H9 (cell line): ENCODE data around the gene STK24. TPM values are rescaled to one million over a fixed set of nuclear protein-coding genes. Genes with fewer than 3 reads are reported as not detected.

Source experiments
- DNase-seq: peaks from one replicate; pipeline ENCODE4 v3.0.0-alpha.2; 2017
- H2AFZ ChIP-seq: one replicate; pipeline ENCODE4 v1.6.1; 2013; ENCODE audit warnings: mild to moderate bottlenecking, low read length, control low read depth, moderate library complexity
- H2AK5ac ChIP-seq: 2 replicates; pipeline ENCODE4 v1.6.1; 2013; ENCODE audit warnings: low read length, control low read depth, mixed read lengths; ENCODE audit not compliant: insufficient read length
- H2BK120ac ChIP-seq: one replicate; pipeline ENCODE4 v1.6.1; 2013; ENCODE audit warnings: low read depth, mild to moderate bottlenecking, low read length, control low read depth, inconsistent platforms; ENCODE audit not compliant: poor library complexity, severe bottlenecking
- H2BK12ac ChIP-seq: 2 replicates; pipeline ENCODE4 v1.6.1; 2013; ENCODE audit warnings: low read length, control low read depth, mixed read lengths, low read depth; ENCODE audit not compliant: insufficient read length
- H2BK15ac ChIP-seq: 2 replicates; pipeline ENCODE4 v1.6.1; 2013; ENCODE audit warnings: low read depth, low read length, control low read depth
- H2BK20ac ChIP-seq: one replicate; pipeline ENCODE4 v1.6.1; 2013; ENCODE audit warnings: low read depth, mild to moderate bottlenecking, low read length, control low read depth, inconsistent platforms; ENCODE audit not compliant: poor library complexity, severe bottlenecking
- H2BK5ac ChIP-seq: 2 replicates; pipeline ENCODE4 v1.6.1; 2013; ENCODE audit warnings: low read length, control low read depth, mixed read lengths; ENCODE audit not compliant: insufficient read length
- H3K14ac ChIP-seq: 2 replicates; pipeline ENCODE4 v1.6.1; 2013; ENCODE audit warnings: low read length, control low read depth; ENCODE audit not compliant: insufficient read depth
- H3K18ac ChIP-seq: 2 replicates; pipeline ENCODE4 v1.6.1; 2013; ENCODE audit warnings: low read depth, mild to moderate bottlenecking, mixed read lengths, low read length, control low read depth; ENCODE audit not compliant: insufficient read length
- H3K23ac ChIP-seq: 2 replicates; pipeline ENCODE4 v1.6.1; 2013; ENCODE audit warnings: low read length, control low read depth, mixed read lengths, low read depth; ENCODE audit not compliant: insufficient read length
- H3K23me2 ChIP-seq: 2 replicates; pipeline ENCODE4 v1.6.1; 2013; ENCODE audit warnings: low read depth, mild to moderate bottlenecking, mixed read lengths, low read length, control low read depth; ENCODE audit not compliant: insufficient read length, poor library complexity, severe bottlenecking
- H3K27ac ChIP-seq: 2 replicates; pipeline ENCODE4 v1.5.1; 2013; ENCODE audit warnings: low read length, control low read depth, mixed read lengths, low read depth; ENCODE audit not compliant: insufficient read length
- H3K27me3 ChIP-seq: 2 replicates; pipeline ENCODE4 v1.6.1; 2013; ENCODE audit warnings: low read length, control low read depth, inconsistent platforms; ENCODE audit not compliant: insufficient read depth
- H3K4ac ChIP-seq: 2 replicates; pipeline ENCODE4 v1.6.1; 2013; ENCODE audit warnings: low read depth, mild to moderate bottlenecking, control low read depth, inconsistent platforms, low read length, moderate library complexity
- H3K4me1 ChIP-seq: 2 replicates; pipeline ENCODE4 v1.6.1; 2013; ENCODE audit warnings: low read length, control low read depth, inconsistent platforms; ENCODE audit not compliant: insufficient read depth
- H3K4me2 ChIP-seq: 2 replicates; pipeline ENCODE4 v1.6.1; 2013; ENCODE audit warnings: low read length, control low read depth, mixed read lengths; ENCODE audit not compliant: insufficient read length, insufficient read depth
- H3K56ac ChIP-seq: 2 replicates; pipeline ENCODE4 v1.6.1; 2013; ENCODE audit warnings: low read depth, mild to moderate bottlenecking, mixed read lengths, low read length, control low read depth; ENCODE audit not compliant: insufficient read length
- H3K79me1 ChIP-seq: 2 replicates; pipeline ENCODE4 v1.6.1; 2013; ENCODE audit warnings: low read depth, mild to moderate bottlenecking, moderate library complexity, low read length, control low read depth, inconsistent platforms; ENCODE audit not compliant: insufficient read depth, poor library complexity, severe bottlenecking
- H3K79me2 ChIP-seq: 2 replicates; pipeline ENCODE4 v1.6.1; 2013; ENCODE audit warnings: low read length, control low read depth, inconsistent platforms; ENCODE audit not compliant: insufficient read depth
- H3K9ac ChIP-seq: 2 replicates; pipeline ENCODE4 v1.6.1; 2013; ENCODE audit warnings: low read length, control low read depth, mixed read lengths; ENCODE audit not compliant: insufficient read length; ENCODE audit errors: extremely low read depth
- H3K9me3 ChIP-seq: one replicate; pipeline ENCODE4 v1.6.1; 2013; ENCODE audit warnings: low read depth, low read length, inconsistent platforms; ENCODE audit not compliant: control insufficient read depth
- H3T11ph ChIP-seq: one replicate; pipeline ENCODE4 v1.6.1; 2013; ENCODE audit warnings: mild to moderate bottlenecking, low read length, control low read depth, inconsistent platforms
- H4K20me1 ChIP-seq: one replicate; pipeline ENCODE4 v1.6.1; 2013; ENCODE audit not compliant: control insufficient read depth, insufficient read length, insufficient read depth
- H4K5ac ChIP-seq: 2 replicates; pipeline ENCODE4 v1.6.1; 2013; ENCODE audit warnings: low read depth, mild to moderate bottlenecking, mixed read lengths, low read length, control low read depth; ENCODE audit not compliant: insufficient read length
- H4K8ac ChIP-seq: replicated peaks from 2 replicates; pipeline ENCODE4 v1.6.1; 2013; ENCODE audit warnings: low read length, control low read depth, mixed read lengths, low read depth; ENCODE audit not compliant: insufficient read length
- H4K91ac ChIP-seq: 2 replicates; pipeline ENCODE4 v1.6.1; 2013; ENCODE audit warnings: low read depth, mild to moderate bottlenecking, moderate library complexity, mixed read lengths, low read length, control low read depth; ENCODE audit not compliant: insufficient read length
- H3K27ac Mint-ChIP-seq, 3 experiments: 2 replicates in 2 of 3; 3 replicates in 1 of 3; pipeline ENCODE4 v1.8.0; 2020 to 2021; ENCODE audit warnings: mixed read lengths in 3 of 3, mild to moderate bottlenecking in 1 of 3, moderate library complexity in 1 of 3
- H3K27me3 Mint-ChIP-seq: 2 replicates; pipeline ENCODE4 v1.8.0; 2021; ENCODE audit warnings: low read depth, mild to moderate bottlenecking, moderate library complexity, mixed read lengths
- H3K36me3 Mint-ChIP-seq, 3 experiments: 2 replicates in 2 of 3; 3 replicates in 1 of 3; pipeline ENCODE4 v1.8.0; 2020 to 2021; ENCODE audit warnings: low read depth in 3 of 3, mixed read lengths in 3 of 3; ENCODE audit not compliant: insufficient read depth in 1 of 3
- H3K4me1 Mint-ChIP-seq, 2 experiments: 2 replicates each; pipeline ENCODE4 v1.8.0; 2020; ENCODE audit warnings: mixed read lengths in 2 of 2
- H3K4me3 Mint-ChIP-seq, 2 experiments: 2 replicates in 1 of 2; 3 replicates in 1 of 2; pipeline ENCODE4 v1.8.0; 2020 to 2021; ENCODE audit warnings: mild to moderate bottlenecking in 2 of 2, mixed read lengths in 2 of 2, moderate library complexity in 1 of 2
- H3K9me3 Mint-ChIP-seq, 2 experiments: 2 replicates in 1 of 2; 3 replicates in 1 of 2; pipeline ENCODE4 v1.8.0; 2020; ENCODE audit warnings: mild to moderate bottlenecking in 2 of 2, mixed read lengths in 2 of 2, moderate library complexity in 1 of 2
- CTCF ChIP-seq: fragments of 200-600 bp; sonication (generic); conservative IDR thresholded peaks from 3 replicates; pipeline ENCODE4 v1.8.0; 2021; ENCODE audit warnings: antibody characterized with exemption, mild to moderate bottlenecking
- WGBS: extraction: QIAGEN DNeasy Blood & Tissue Kit; methylation state at CpG from one replicate; pipeline ENCODE4 v1.1.7; 2013; ENCODE audit warnings: missing lambda C conversion rate, low lambda C conversion rate, mixed read lengths; ENCODE audit not compliant: insufficient read length; ENCODE audit errors: extremely low coverage; 5-methylcytosine and 5-hydroxymethylcytosine counted together
- total RNA-seq: library from RNA; stranded (reverse); gene quantifications from 2 replicates; pipeline ENCODE4 v1.2.1, GENCODE V29; 2021

Gene STK24
- total RNA-seq, 1 experiment from 2014 or later, result 134 TPM

GRCh38 chr13:98559169-98559568, 17.7 kb downstream of the STK24 start:
- no peaks in the 10 kb centered on the region for H3K27me3 ChIP-seq
- no peak overlapping the region for H4K91ac ChIP-seq
- no peak overlapping the region for H2BK15ac ChIP-seq
- TF ChIP-seq CTCF, result no peak
- no peak overlapping the region for H3K56ac ChIP-seq
- H2BK20ac ChIP-seq, result no peak overlapping the region
- no peak overlapping the region for H2BK120ac ChIP-seq
- H3K14ac ChIP-seq, result no peak overlapping the region
- H3K4me2 ChIP-seq, result no peak overlapping the region
- H3K79me2 ChIP-seq, result peaks cover 53% of the 10 kb centered on the region; the same call in 1 of the 2 replicates
- Mint-ChIP-seq H3K4me3 (no peak overlapping the region; a peak in 1 of 5 replicates), H3K4me1 (peaks cover 72 to 74% of the 10 kb centered on the region in 2 experiments), H3K27ac (peak overlapping the region; percentile 3 to 91 (median 79); a peak in 4 of 7 replicates), H3K27me3 (no peaks in the 10 kb centered on the region), H3K36me3 (peaks cover 5 to 17% (median 10%) of the 10 kb centered on the region in 3 experiments; a peak in 6 of 7 replicates), H3K9me3 (peaks cover 0 to 3% of the 10 kb centered on the region in 2 experiments; a peak in 1 of 5 replicates)
- no peak overlapping the region for H2AFZ ChIP-seq
- H4K20me1 ChIP-seq, result no peaks in the 10 kb centered on the region
- no peaks in the 10 kb centered on the region for H3K23me2 ChIP-seq
- H3K9me3 ChIP-seq, result no peaks in the 10 kb centered on the region
- no CpG with 5 or more reads among the region's 7 CpGs for WGBS
- H4K8ac ChIP-seq, result no peak overlapping the region
- no peak overlapping the region for H3K27ac ChIP-seq
- no peak overlapping the region for H2BK12ac ChIP-seq
- peaks cover 9% of the 10 kb centered on the region for H3K4me1 ChIP-seq
- H2BK5ac ChIP-seq, result no peak overlapping the region
- no peak overlapping the region for H3K18ac ChIP-seq
- H4K5ac ChIP-seq, result no peak overlapping the region
- H3T11ph ChIP-seq, result no peak overlapping the region
- H3K23ac ChIP-seq, result no peak overlapping the region
- no peaks in the 10 kb centered on the region for H3K79me1 ChIP-seq
- no peak overlapping the region for H3K4ac ChIP-seq
- no peak overlapping the region for H3K9ac ChIP-seq
- no peak overlapping the region for H2AK5ac ChIP-seq
- DNase-seq, result no peak
